ENCODE results near the gene CES2.

GRCh38 chr16:66919569-66920298 is 15.6 kb upstream of the CES2 start:
- no peak for TF ChIP-seq RAD21 (conservative IDR thresholded peaks at IDR 0.05 in 1 of 2, IDR thresholded peaks at IDR 0.05 in 1 of 2)
- TF ChIP-seq POLR2A (IDR thresholded peaks at IDR 0.05; ENCODE audit: low read length), result no peak
- no peak for TF ChIP-seq CTCF (IDR thresholded peaks at IDR 0.05)
- no peak for TF ChIP-seq BHLHE40 (IDR thresholded peaks at IDR 0.05; ENCODE audit: low read depth, low read length)
- TF ChIP-seq HEYL (CRISPR knock-in tag; IDR thresholded peaks at IDR 0.05), result no peak
- no peak for TF ChIP-seq HDAC2 (IDR thresholded peaks at IDR 0.05)
- TF ChIP-seq NFE2L2 (conservative IDR thresholded peaks at IDR 0.05; ENCODE audit: low read length), result no peak
- no peak for TF ChIP-seq ESRRA (IDR thresholded peaks at IDR 0.05; ENCODE audit: borderline replicate concordance, low read length)
